ENCODE measurements around the gene OR52N5.

- TF ChIP-seq CTCF (IDR thresholded peaks at IDR 0.05) = no peak
- no peak for TF ChIP-seq POLR2A (IDR thresholded peaks at IDR 0.05)
Measured at GRCh38 chr11:5783255-5783654, at the start of gene OR52N5.
